HG03159 (cell line): ENCODE results near the gene GPR83.
"Not testable (repeated sequence)": the region's sequence is repeated elsewhere in the genome, so short reads cannot be mapped to it uniquely, and the experiment has no call there.

ENCODE experiments used
- ATAC-seq: cut with Tn5 transposase; IDR thresholded peaks from one replicate; pipeline ENCODE4 v1.9.1; 2021; ENCODE audit warnings: mild to moderate bottlenecking, moderate library complexity; ENCODE audit not compliant: unreplicated experiment

Gene GPR83

GRCh38 chr11:94400839-94401772, at the start of gene GPR83:
Gene GPR83 (minus strand): TSS chr11:94401419. CDS start chr11:94401247, 172 bp downstream.
- no peak for ATAC-seq

GRCh38 chr11:94450048-94450447, 48.8 kb upstream of the GPR83 start:
- ATAC-seq = no peak

- no peak for ATAC-seq
Measured at GRCh38 chr11:94449437-94449836, 48.2 kb upstream of the GPR83 start.

GRCh38 chr11:94449029-94449428, 47.8 kb upstream of the GPR83 start:
- no peak for ATAC-seq

GRCh38 chr11:94447149-94447548, 45.9 kb upstream of the GPR83 start:
- no peak for ATAC-seq

GRCh38 chr11:94445641-94446040, 44.4 kb upstream of the GPR83 start:
- ATAC-seq = no peak

GRCh38 chr11:94433049-94433448, 31.8 kb upstream of the GPR83 start:
- ATAC-seq = no peak

GRCh38 chr11:94424662-94425061, 23.4 kb upstream of the GPR83 start:
- ATAC-seq = no peak

- ATAC-seq = no peak
Measured at GRCh38 chr11:94424011-94424410, 22.8 kb upstream of the GPR83 start.

GRCh38 chr11:94423507-94423906, 22.3 kb upstream of the GPR83 start:
- no peak for ATAC-seq

GRCh38 chr11:94418123-94418765, 17.0 kb upstream of the GPR83 start:
- no peak for ATAC-seq

GRCh38 chr11:94417386-94417987, 16.3 kb upstream of the GPR83 start:
- ATAC-seq = no peak

GRCh38 chr11:94405062-94405833, 4.0 kb upstream of the GPR83 start:
- ATAC-seq = no peak

GRCh38 chr11:94402355-94402754, 1.1 kb upstream of the GPR83 start:
- no peak for ATAC-seq

GRCh38 chr11:94401773-94402265, 600 bp upstream of the GPR83 start:
- no peak for ATAC-seq

GRCh38 chr11:94400457-94400838, 771 bp downstream of the GPR83 start:
- ATAC-seq = no peak

GRCh38 chr11:94400050-94400449, 1.2 kb downstream of the GPR83 start:
- ATAC-seq = no peak

- ATAC-seq = no peak
Measured at GRCh38 chr11:94398101-94398500, 3.1 kb downstream of the GPR83 start.

GRCh38 chr11:94396282-94396681, 4.9 kb downstream of the GPR83 start:
- ATAC-seq = no peak

GRCh38 chr11:94391937-94392336, 9.3 kb downstream of the GPR83 start:
- ATAC-seq = not testable (repeated sequence)

GRCh38 chr11:94379613-94380012, 21.6 kb downstream of the GPR83 start:
- ATAC-seq = no peak
